Fibroblast of lung (primary cell): ENCODE measurements around the gene SUSD6.

Experiments used
- EZH2 ChIP-seq: IDR thresholded peaks from 2 replicates; pipeline ENCODE4 v1.5.1; 2012; ENCODE audit warnings: low read length, control low read depth, mild to moderate bottlenecking; ENCODE audit errors: missing control alignments
- TF ChIP-seq, protein P1 (sequence below), 2 donors: IDR thresholded peaks in 1 of 2; conservative IDR thresholded peaks in 1 of 2; 1 replicate in 1 of 2; 2 replicates in 1 of 2; pipeline ENCODE4 v1.5.1; 2011 to 2012; ENCODE audit warnings: low read length in 2 of 2, control low read depth in 1 of 2, inconsistent platforms in 1 of 2, low read depth in 1 of 2, mild to moderate bottlenecking in 1 of 2

DNA sequence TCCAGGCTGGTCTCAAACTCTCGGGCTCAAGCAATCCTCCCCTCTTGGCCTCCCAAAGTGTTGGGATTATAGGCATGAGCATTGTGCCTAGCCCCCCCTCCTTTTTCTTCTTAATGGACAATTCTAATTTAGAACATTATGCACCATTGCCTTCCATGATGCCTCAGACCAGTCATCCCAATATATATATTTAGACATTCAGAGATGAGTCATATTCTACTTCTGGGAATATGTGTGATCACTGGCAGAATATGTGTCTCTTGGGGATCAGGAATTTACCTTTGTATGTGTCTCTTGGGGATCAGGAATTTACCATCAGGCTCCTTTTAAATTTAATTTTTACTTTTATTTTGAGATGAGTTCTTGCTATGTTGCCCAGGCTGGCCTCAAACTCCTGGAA is 29.2 kb upstream of the SUSD6 start:
- TF ChIP-seq, protein P1, sequence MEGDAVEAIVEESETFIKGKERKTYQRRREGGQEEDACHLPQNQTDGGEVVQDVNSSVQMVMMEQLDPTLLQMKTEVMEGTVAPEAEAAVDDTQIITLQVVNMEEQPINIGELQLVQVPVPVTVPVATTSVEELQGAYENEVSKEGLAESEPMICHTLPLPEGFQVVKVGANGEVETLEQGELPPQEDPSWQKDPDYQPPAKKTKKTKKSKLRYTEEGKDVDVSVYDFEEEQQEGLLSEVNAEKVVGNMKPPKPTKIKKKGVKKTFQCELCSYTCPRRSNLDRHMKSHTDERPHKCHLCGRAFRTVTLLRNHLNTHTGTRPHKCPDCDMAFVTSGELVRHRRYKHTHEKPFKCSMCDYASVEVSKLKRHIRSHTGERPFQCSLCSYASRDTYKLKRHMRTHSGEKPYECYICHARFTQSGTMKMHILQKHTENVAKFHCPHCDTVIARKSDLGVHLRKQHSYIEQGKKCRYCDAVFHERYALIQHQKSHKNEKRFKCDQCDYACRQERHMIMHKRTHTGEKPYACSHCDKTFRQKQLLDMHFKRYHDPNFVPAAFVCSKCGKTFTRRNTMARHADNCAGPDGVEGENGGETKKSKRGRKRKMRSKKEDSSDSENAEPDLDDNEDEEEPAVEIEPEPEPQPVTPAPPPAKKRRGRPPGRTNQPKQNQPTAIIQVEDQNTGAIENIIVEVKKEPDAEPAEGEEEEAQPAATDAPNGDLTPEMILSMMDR (conservative IDR thresholded peaks at IDR 0.05 in 1 of 2, IDR thresholded peaks at IDR 0.05 in 1 of 2; ENCODE audit: low read depth in 1 of 2, low read length in 2 of 2): no peak
- TF ChIP-seq EZH2: no peak
